Measurements from ENCODE around the gene ARHGAP5. TPM values are rescaled to one million over a fixed set of nuclear protein-coding genes. Genes with fewer than 3 reads are reported as not detected.

Gene ARHGAP5
- total RNA-seq, 1 donor, result 88.7 TPM

DNA sequence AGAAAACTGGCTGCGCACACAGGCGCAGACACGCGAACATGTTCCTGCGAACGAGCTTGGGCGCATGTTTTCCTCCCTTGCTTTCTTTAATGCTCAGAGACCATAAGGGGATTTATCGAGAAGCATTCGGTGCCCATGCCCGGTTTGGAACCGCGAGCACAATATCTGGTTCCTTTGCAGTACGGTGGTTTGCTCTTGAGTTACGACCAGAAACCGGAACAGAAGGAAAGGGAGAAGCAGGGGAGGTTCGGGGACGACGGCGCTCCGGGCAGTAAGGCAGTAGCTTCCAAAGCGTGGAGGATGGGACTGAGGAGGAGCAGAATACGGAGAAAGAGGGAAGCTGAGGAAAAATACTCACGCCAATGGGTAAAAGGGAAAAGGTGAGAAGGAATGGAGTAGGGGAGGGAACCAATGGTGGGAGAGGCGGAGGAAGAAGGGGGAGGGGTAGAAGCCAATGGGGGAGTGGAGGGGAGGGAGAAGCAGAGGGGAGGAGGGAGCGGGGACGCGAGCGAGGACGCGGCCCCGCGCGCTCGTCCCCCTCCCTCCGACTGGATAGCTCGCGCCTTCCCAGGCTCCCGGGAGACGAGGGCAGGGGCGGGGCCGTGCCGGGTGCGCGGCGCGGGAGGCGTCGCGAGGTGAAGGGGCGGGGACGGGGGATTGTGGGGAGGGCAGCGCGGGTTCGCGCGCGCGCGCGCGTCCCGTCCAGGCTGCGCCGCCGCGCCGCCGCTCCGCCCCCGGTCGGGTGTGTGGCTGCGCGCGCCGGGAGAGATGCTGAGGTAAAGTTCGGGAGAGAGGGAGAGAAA, 625 bp upstream of the ARHGAP5 start:
- peak; percentile 98 for DNase-seq (ENCODE audit: insufficient read length, low spot score, missing footprints)
- H3K4me3 ChIP-seq (ENCODE audit: insufficient read depth, low read length), result peak overlapping the region; percentile 94
- peaks cover 3% of the 10 kb centered on the region for H3K27me3 ChIP-seq (ENCODE audit: insufficient read depth, low read length)
- peak overlapping the region; percentile 93 for H3K4me2 ChIP-seq (ENCODE audit: insufficient read depth, low read length)
- peaks cover 39% of the 10 kb centered on the region for H3K79me2 ChIP-seq (ENCODE audit: insufficient read depth, low read length)
- H2AFZ ChIP-seq (ENCODE audit: low read length), result peak overlapping the region; percentile 92
- H3K9me3 ChIP-seq (ENCODE audit: low read depth, low read length), result no peaks in the 10 kb centered on the region
- TF ChIP-seq, protein P1, sequence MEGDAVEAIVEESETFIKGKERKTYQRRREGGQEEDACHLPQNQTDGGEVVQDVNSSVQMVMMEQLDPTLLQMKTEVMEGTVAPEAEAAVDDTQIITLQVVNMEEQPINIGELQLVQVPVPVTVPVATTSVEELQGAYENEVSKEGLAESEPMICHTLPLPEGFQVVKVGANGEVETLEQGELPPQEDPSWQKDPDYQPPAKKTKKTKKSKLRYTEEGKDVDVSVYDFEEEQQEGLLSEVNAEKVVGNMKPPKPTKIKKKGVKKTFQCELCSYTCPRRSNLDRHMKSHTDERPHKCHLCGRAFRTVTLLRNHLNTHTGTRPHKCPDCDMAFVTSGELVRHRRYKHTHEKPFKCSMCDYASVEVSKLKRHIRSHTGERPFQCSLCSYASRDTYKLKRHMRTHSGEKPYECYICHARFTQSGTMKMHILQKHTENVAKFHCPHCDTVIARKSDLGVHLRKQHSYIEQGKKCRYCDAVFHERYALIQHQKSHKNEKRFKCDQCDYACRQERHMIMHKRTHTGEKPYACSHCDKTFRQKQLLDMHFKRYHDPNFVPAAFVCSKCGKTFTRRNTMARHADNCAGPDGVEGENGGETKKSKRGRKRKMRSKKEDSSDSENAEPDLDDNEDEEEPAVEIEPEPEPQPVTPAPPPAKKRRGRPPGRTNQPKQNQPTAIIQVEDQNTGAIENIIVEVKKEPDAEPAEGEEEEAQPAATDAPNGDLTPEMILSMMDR (IDR thresholded peaks at IDR 0.05; ENCODE audit: extremely low read depth, low read depth, low read length), result no peak
- H3K36me3 ChIP-seq (ENCODE audit: insufficient read depth, low read length), result no peaks in the 10 kb centered on the region
- peaks cover 18% of the 10 kb centered on the region for H3K4me1 ChIP-seq (ENCODE audit: insufficient read depth, low read length)
- peak overlapping the region; percentile 89 for H3K27ac ChIP-seq (ENCODE audit: low read depth, low read length)
- peaks cover 22% of the 10 kb centered on the region for H4K20me1 ChIP-seq (ENCODE audit: insufficient read depth, low read length)

DNA sequence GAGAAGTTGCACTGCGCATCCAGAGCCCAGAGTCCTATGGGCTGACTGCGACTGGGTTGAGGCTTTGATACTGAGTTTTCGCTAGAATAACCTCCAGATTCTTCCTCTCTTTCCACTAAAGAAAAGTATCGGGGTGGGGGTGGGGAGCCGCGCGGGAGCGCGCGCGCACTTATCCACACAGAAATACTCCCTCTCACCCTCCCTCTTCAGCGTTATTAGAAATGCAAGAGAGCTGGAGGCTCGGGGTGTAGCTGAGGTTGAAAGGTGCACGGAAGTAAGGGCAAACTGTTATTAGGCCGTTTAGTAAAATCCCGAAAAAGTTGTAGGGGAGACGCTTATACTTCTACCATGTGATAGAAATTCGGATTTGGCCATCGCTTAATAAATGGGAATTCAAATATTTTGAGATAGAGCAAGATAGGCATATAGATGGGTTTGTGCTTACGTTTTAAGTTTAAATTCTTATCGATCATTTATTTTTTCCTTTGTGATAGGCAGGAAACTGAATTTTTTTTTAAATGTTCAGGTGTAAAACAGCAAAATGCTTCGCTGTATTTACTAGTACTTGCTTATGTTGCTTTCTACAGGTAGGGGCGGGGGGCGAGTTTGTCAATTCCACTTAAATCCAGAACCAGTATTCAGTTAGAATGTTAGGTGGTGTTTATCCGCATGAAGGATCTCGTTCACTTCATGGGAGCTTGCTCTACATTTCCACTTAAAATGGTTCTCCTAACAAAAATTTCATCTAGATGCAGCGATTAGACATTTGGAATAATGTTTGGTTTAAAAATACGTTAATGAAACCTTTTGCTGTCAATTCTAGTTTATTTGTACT, 1.1 kb downstream of the ARHGAP5 start:
- TF ChIP-seq, protein P1 (IDR thresholded peaks at IDR 0.05; ENCODE audit: extremely low read depth, low read depth, low read length), result no peak
- Histone ChIP-seq H3K4me3 (ENCODE audit: insufficient read depth, low read length) (peak overlapping the region; percentile 94), H3K9me3 (ENCODE audit: low read depth, low read length) (no peaks in the 10 kb centered on the region), H2AFZ (ENCODE audit: low read length) (peak overlapping the region; percentile 78), H3K36me3 (ENCODE audit: insufficient read depth, low read length) (no peaks in the 10 kb centered on the region), H3K79me2 (ENCODE audit: insufficient read depth, low read length) (peaks cover 57% of the 10 kb centered on the region), H3K4me1 (ENCODE audit: insufficient read depth, low read length) (peaks cover 18% of the 10 kb centered on the region), H3K4me2 (ENCODE audit: insufficient read depth, low read length) (peak overlapping the region; percentile 96), H4K20me1 (ENCODE audit: insufficient read depth, low read length) (peaks cover 37% of the 10 kb centered on the region), H3K27me3 (ENCODE audit: insufficient read depth, low read length) (peaks cover 3% of the 10 kb centered on the region), H3K27ac (ENCODE audit: low read depth, low read length) (peak overlapping the region; percentile 85)
- no peak for DNase-seq (ENCODE audit: insufficient read length, low spot score, missing footprints)

DNA sequence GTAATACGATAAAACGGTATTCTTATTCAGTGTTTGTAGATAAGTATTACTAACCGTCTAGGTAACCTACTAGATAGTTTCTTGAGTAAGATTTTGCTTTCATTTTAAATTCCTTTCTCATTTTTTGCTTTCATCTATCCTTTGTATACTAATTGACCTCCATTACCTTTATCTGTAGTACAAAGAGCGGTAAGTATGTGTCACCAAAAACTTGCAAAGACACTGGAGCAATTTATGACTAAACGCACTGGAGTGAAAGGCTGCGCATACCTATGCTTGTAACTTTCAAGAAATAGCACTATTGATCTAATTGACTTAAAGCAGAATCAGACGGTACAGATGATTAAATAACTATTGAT, 1.7 kb downstream of the ARHGAP5 start:
- H3K4me2 ChIP-seq (ENCODE audit: insufficient read depth, low read length), result peak overlapping the region; percentile 96
- H3K27ac ChIP-seq (ENCODE audit: low read depth, low read length), result peak overlapping the region; percentile 85
- peaks cover 3% of the 10 kb centered on the region for H3K27me3 ChIP-seq (ENCODE audit: insufficient read depth, low read length)
- H2AFZ ChIP-seq (ENCODE audit: low read length), result no peak overlapping the region
- TF ChIP-seq, protein P1 (IDR thresholded peaks at IDR 0.05; ENCODE audit: extremely low read depth, low read depth, low read length), result no peak
- H3K79me2 ChIP-seq (ENCODE audit: insufficient read depth, low read length), result peaks cover 63% of the 10 kb centered on the region
- peaks cover 18% of the 10 kb centered on the region for H3K4me1 ChIP-seq (ENCODE audit: insufficient read depth, low read length)
- DNase-seq (ENCODE audit: insufficient read length, low spot score, missing footprints), result no peak
- no peaks in the 10 kb centered on the region for H3K36me3 ChIP-seq (ENCODE audit: insufficient read depth, low read length)
- H3K4me3 ChIP-seq (ENCODE audit: insufficient read depth, low read length), result peak overlapping the region; percentile 94
- peaks cover 42% of the 10 kb centered on the region for H4K20me1 ChIP-seq (ENCODE audit: insufficient read depth, low read length)
- no peaks in the 10 kb centered on the region for H3K9me3 ChIP-seq (ENCODE audit: low read depth, low read length)

DNA sequence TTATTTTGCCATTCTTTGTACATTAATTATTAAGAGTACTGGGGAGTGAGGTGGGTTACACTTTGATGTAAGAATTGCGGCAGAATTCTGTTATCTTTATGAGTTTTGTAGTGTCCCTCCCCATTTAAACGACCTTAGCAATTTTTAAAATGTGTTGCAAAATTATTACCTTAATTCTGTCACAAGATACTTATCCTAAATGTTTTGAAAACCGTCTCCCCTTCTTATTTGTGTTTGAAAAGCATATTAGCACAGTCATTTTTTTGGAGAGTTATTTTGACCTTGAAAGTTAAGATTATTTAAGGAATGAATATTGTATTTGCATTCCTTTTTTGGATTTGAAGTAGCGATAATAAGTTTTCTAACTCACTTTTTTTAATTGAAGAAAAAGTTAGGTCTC, 2.2 kb downstream of the ARHGAP5 start:
- Histone ChIP-seq H3K27ac (ENCODE audit: low read depth, low read length) (peak overlapping the region; percentile 85), H4K20me1 (ENCODE audit: insufficient read depth, low read length) (peaks cover 46% of the 10 kb centered on the region)

More for the DNA sequence above, 2.2 kb downstream of the ARHGAP5 start:
- Histone ChIP-seq H3K4me1 (ENCODE audit: insufficient read depth, low read length) (peaks cover 18% of the 10 kb centered on the region), H3K4me3 (ENCODE audit: insufficient read depth, low read length) (peak overlapping the region; percentile 94), H3K79me2 (ENCODE audit: insufficient read depth, low read length) (peaks cover 67% of the 10 kb centered on the region), H3K36me3 (ENCODE audit: insufficient read depth, low read length) (no peaks in the 10 kb centered on the region), H2AFZ (ENCODE audit: low read length) (no peak overlapping the region), H3K9me3 (ENCODE audit: low read depth, low read length) (no peaks in the 10 kb centered on the region), H3K27me3 (ENCODE audit: insufficient read depth, low read length) (peaks cover 3% of the 10 kb centered on the region), H3K4me2 (ENCODE audit: insufficient read depth, low read length) (peak overlapping the region; percentile 96)
- TF ChIP-seq, protein P1 (IDR thresholded peaks at IDR 0.05; ENCODE audit: extremely low read depth, low read depth, low read length), result no peak
- DNase-seq (ENCODE audit: insufficient read length, low spot score, missing footprints), result no peak

Measured in osteoblast (primary cell).